ENCODE data around the gene FLACC1.

Gene FLACC1

GRCh38 chr2:201260302-201260800 is 96.8 kb downstream of the FLACC1 start, which contains the start of gene CASP8:
TSS of gene CASP8 (plus strand) at chr2:201260536. CDS start at chr2:201266487, 5,951 bp downstream.
- Histone ChIP-seq H3K27ac (no peak within 1 kb of the TSS), H3K27me3 (ENCODE audit: insufficient read depth, low read depth, severe bottlenecking) (no peaks in the 10 kb centered on the region), H3K36me3 (no peaks in the 10 kb centered on the region), H3K4me3 (ENCODE audit: low read depth, low read length) (no peak within 1 kb of the TSS), H3K9me3 (ENCODE audit: severe bottlenecking) (no peaks in the 10 kb centered on the region)
- no peak for DNase-seq
- TF ChIP-seq CTCF (IDR thresholded peaks at IDR 0.05; ENCODE audit: low read depth, low read length): no peak

- Histone ChIP-seq H3K9me3 (ENCODE audit: severe bottlenecking) (no peaks in the 10 kb centered on the region), H3K36me3 (no peaks in the 10 kb centered on the region), H3K27ac (no peak overlapping the region), H3K27me3 (ENCODE audit: insufficient read depth, low read depth, severe bottlenecking) (no peaks in the 10 kb centered on the region), H3K4me3 (ENCODE audit: low read depth, low read length) (no peak overlapping the region)
- no peak for DNase-seq
- TF ChIP-seq CTCF (IDR thresholded peaks at IDR 0.05; ENCODE audit: low read depth, low read length): no peak
Observed at GRCh38 chr2:201258666-201259615, 98.2 kb downstream of the FLACC1 start.

- Histone ChIP-seq H3K36me3 (no peaks in the 10 kb centered on the region), H3K27me3 (ENCODE audit: insufficient read depth, low read depth, severe bottlenecking) (no peaks in the 10 kb centered on the region), H3K27ac (no peak overlapping the region), H3K9me3 (ENCODE audit: severe bottlenecking) (no peaks in the 10 kb centered on the region), H3K4me3 (ENCODE audit: low read depth, low read length) (no peak overlapping the region)
- no peak for TF ChIP-seq CTCF (IDR thresholded peaks at IDR 0.05; ENCODE audit: low read depth, low read length)
- DNase-seq: no peak
Observed at GRCh38 chr2:201257956-201258665, 99.0 kb downstream of the FLACC1 start.

GRCh38 chr2:201257381-201257955 is 99.7 kb downstream of the FLACC1 start:
- Histone ChIP-seq H3K27ac (no peak overlapping the region), H3K9me3 (ENCODE audit: severe bottlenecking) (no peaks in the 10 kb centered on the region), H3K27me3 (ENCODE audit: insufficient read depth, low read depth, severe bottlenecking) (no peaks in the 10 kb centered on the region), H3K4me3 (ENCODE audit: low read depth, low read length) (no peak overlapping the region), H3K36me3 (no peaks in the 10 kb centered on the region)
- DNase-seq: no peak
- no peak for TF ChIP-seq CTCF (IDR thresholded peaks at IDR 0.05; ENCODE audit: low read depth, low read length)

- H3K9me3 ChIP-seq (ENCODE audit: severe bottlenecking): no peaks in the 10 kb centered on the region
- no peak overlapping the region for H3K4me3 ChIP-seq (ENCODE audit: low read depth, low read length)
- H3K27me3 ChIP-seq (ENCODE audit: insufficient read depth, low read depth, severe bottlenecking): no peaks in the 10 kb centered on the region
- DNase-seq: no peak
- no peaks in the 10 kb centered on the region for H3K36me3 ChIP-seq
- H3K27ac ChIP-seq: no peak overlapping the region
- no peak for TF ChIP-seq CTCF (IDR thresholded peaks at IDR 0.05; ENCODE audit: low read depth, low read length)
Observed at GRCh38 chr2:201256082-201256481, 101.1 kb downstream of the FLACC1 start.

Measured in WERI-Rb-1 (cell line).